Fibroblast of lung (primary cell): ENCODE results near the gene B2M.

Experiments used
- CTCF ChIP-seq, 2 donors: IDR thresholded peaks in 1 of 2; conservative IDR thresholded peaks in 1 of 2; 1 replicate in 1 of 2; 2 replicates in 1 of 2; pipeline ENCODE4 v1.5.1; 2011 to 2012; ENCODE audit warnings: low read length in 2 of 2, control low read depth in 1 of 2, inconsistent platforms in 1 of 2, low read depth in 1 of 2, mild to moderate bottlenecking in 1 of 2
- EZH2 ChIP-seq: IDR thresholded peaks from 2 replicates; pipeline ENCODE4 v1.5.1; 2012; ENCODE audit warnings: low read length, control low read depth, mild to moderate bottlenecking; ENCODE audit errors: missing control alignments

- TF ChIP-seq CTCF (conservative IDR thresholded peaks at IDR 0.05 in 1 of 2, IDR thresholded peaks at IDR 0.05 in 1 of 2; ENCODE audit: low read depth in 1 of 2, low read length in 2 of 2) (no peak), EZH2 (no peak)
Observed at GRCh38 chr15:44675911-44676310, 35.4 kb upstream of the B2M start.
